ENCODE results near the gene CLEC4F. TPM values are rescaled to one million over a fixed set of nuclear protein-coding genes. Genes with fewer than 3 reads are reported as not detected.

Gene CLEC4F
- polyA plus RNA-seq, 1 donor (not counting 4 experiments of a cell fraction or from before 2014, with no cell fraction given), result not detected

- no peaks in the 10 kb centered on the region for H3K9me1 ChIP-seq (ENCODE audit: control insufficient read depth, extremely low read depth, insufficient read depth, low read length)
- H3K4me3 ChIP-seq (ENCODE audit: control insufficient read depth in 2 of 3, extremely low read depth in 1 of 3, insufficient read depth in 2 of 3, low read depth in 1 of 3, low read length in 3 of 3), result peak overlapping the region in 1 of 3 experiments; percentile 40
- no peak overlapping the region for H2AFZ ChIP-seq (ENCODE audit: control insufficient read depth, low read length)
- no peak for DNase-seq (ENCODE audit: low read depth, low spot score)
- H3K36me3 ChIP-seq (ENCODE audit: control insufficient read depth in 2 of 2, extremely low read depth in 1 of 2, insufficient read depth in 2 of 2, low read length in 2 of 2), result no peaks in the 10 kb centered on the region
- peaks cover 50% of the 10 kb centered on the region for H3K27me3 ChIP-seq (ENCODE audit: control insufficient read depth, extremely low read depth, insufficient read depth, low read length)
- dilution Hi-C loops (cut with MboI; ENCODE audit: extremely low pct_ligation_motif_present, low sequenced_read_pairs), result loop anchor here (25.0 kb wide), 1 partner anchor 477 kb away; the partner anchor contains the start of gene FAM136A
- no peak overlapping the region for H3K9ac ChIP-seq (ENCODE audit: control insufficient read depth, extremely low read depth, insufficient read depth, low read length)
- H3K4me1 ChIP-seq (ENCODE audit: control insufficient read depth, extremely low read depth, insufficient read depth, low read length), result peaks cover 5% of the 10 kb centered on the region
- FAIRE-seq, result peak; percentile 73
- TF ChIP-seq EZH2 (IDR thresholded peaks at IDR 0.05; ENCODE audit: low read length) (peak; percentile 94), CTCF (optimal IDR thresholded peaks at IDR 0.05 in 1 of 3, IDR thresholded peaks at IDR 0.05 in 1 of 3, conservative IDR thresholded peaks at IDR 0.05 in 1 of 3; ENCODE audit: extremely low read depth in 1 of 3, insufficient read depth in 2 of 3, low read length in 3 of 3) (peak; percentile 74 to 88 (median 77))
- H4K20me1 ChIP-seq (ENCODE audit: control insufficient read depth, extremely low read depth, insufficient read depth, low read length), result no peaks in the 10 kb centered on the region
- no peaks in the 10 kb centered on the region for H3K79me2 ChIP-seq (ENCODE audit: control insufficient read depth, insufficient read depth, low read length)
- H3K27ac ChIP-seq (ENCODE audit: control insufficient read depth, insufficient read depth, low read length), result no peak overlapping the region
- H3K9me3 ChIP-seq (ENCODE audit: control insufficient read depth, low read depth, low read length), result no peaks in the 10 kb centered on the region
- H3K4me2 ChIP-seq (ENCODE audit: control insufficient read depth, extremely low read depth, insufficient read depth, low read depth, low read length), result peak overlapping the region; percentile 62
These were observed 30.9 kb downstream of the CLEC4F start for GRCh38 chr2:70789304-70790135.

- Histone ChIP-seq H3K9me1 (ENCODE audit: control insufficient read depth, extremely low read depth, insufficient read depth, low read length) (no peaks in the 10 kb centered on the region), H3K9me3 (ENCODE audit: control insufficient read depth, low read depth, low read length) (no peaks in the 10 kb centered on the region), H2AFZ (ENCODE audit: control insufficient read depth, low read length) (no peak overlapping the region), H3K4me1 (ENCODE audit: control insufficient read depth, extremely low read depth, insufficient read depth, low read length) (peaks cover 10% of the 10 kb centered on the region), H3K4me2 (ENCODE audit: control insufficient read depth, extremely low read depth, insufficient read depth, low read depth, low read length) (no peak overlapping the region), H3K4me3 (ENCODE audit: control insufficient read depth in 2 of 3, extremely low read depth in 1 of 3, insufficient read depth in 2 of 3, low read depth in 1 of 3, low read length in 3 of 3) (no peak overlapping the region), H3K36me3 (ENCODE audit: control insufficient read depth in 2 of 2, extremely low read depth in 1 of 2, insufficient read depth in 2 of 2, low read length in 2 of 2) (no peaks in the 10 kb centered on the region), H4K20me1 (ENCODE audit: control insufficient read depth, extremely low read depth, insufficient read depth, low read length) (no peaks in the 10 kb centered on the region), H3K27me3 (ENCODE audit: control insufficient read depth, extremely low read depth, insufficient read depth, low read length) (peaks cover 31% of the 10 kb centered on the region), H3K79me2 (ENCODE audit: control insufficient read depth, insufficient read depth, low read length) (no peaks in the 10 kb centered on the region), H3K27ac (ENCODE audit: control insufficient read depth, insufficient read depth, low read length) (no peak overlapping the region), H3K9ac (ENCODE audit: control insufficient read depth, extremely low read depth, insufficient read depth, low read length) (no peak overlapping the region)
- DNase-seq (ENCODE audit: low read depth, low spot score), result no peak
- TF ChIP-seq EZH2 (IDR thresholded peaks at IDR 0.05; ENCODE audit: low read length) (no peak), CTCF (optimal IDR thresholded peaks at IDR 0.05 in 1 of 3, IDR thresholded peaks at IDR 0.05 in 1 of 3, conservative IDR thresholded peaks at IDR 0.05 in 1 of 3; ENCODE audit: extremely low read depth in 1 of 3, insufficient read depth in 2 of 3, low read length in 3 of 3) (peak; percentile 61 to 96 (median 72))
- peak; percentile 69 for FAIRE-seq
- dilution Hi-C loops (cut with MboI; ENCODE audit: extremely low pct_ligation_motif_present, low sequenced_read_pairs), result loop anchor here (25.0 kb wide), 1 partner anchor 473 kb away; the partner anchor contains the start of gene FAM136A
These were observed 35.1 kb downstream of the CLEC4F start for GRCh38 chr2:70785137-70785911.
